Measurements from ENCODE around the gene TPRG1L.

The TPRG1L gene

DNA sequence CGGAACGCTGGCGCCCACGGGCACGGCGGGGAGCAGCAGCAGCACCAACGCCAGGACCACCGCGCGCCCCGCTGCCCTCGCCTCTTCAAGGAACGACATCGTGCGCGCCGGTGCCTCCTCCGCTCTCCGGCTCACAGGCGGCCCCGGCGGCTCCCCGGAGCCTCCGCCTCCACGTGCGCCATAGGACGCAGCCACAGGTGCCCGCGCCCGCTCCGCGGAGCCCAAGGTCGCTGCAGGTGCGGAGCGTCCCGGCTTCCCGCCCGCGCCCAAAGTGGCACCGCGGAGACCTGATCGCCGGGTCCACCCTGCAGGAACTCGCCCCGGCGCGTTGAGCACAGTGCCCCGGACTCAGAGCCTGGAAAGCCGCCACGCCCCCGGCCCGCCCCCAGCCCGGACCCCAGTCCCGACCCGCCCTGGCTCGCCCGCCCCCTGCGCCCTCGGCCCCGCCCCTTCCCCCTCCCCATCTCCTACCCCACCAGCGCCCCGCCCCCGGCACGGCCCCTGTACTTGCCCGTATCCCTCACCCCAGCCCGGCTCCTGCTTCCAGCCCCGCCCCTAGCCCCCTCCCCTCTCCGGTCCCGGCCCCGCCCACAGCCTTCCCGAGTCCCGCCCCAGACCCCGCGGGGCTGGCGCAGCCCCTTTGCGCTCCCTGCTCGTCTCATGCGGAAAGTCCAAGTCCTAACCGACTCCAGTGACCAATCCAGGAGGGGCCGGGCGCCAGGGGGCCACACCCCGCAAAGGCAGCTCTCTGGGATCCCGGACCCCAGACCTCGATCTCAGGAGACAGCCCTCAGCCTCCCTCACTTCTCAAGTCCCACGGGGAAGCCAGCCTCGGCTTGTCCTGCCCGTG lies 13.4 kb upstream of the TPRG1L start, which contains the start of gene MEGF6:
TSS of gene MEGF6 (minus strand) at position 339 of the 850 bp plus-strand sequence. CDS start at position 99, 240 bp downstream.
- ChIA-PET POLR2A (no interaction called here), CTCF (no interaction called here)
- TF ChIP-seq, protein P1, sequence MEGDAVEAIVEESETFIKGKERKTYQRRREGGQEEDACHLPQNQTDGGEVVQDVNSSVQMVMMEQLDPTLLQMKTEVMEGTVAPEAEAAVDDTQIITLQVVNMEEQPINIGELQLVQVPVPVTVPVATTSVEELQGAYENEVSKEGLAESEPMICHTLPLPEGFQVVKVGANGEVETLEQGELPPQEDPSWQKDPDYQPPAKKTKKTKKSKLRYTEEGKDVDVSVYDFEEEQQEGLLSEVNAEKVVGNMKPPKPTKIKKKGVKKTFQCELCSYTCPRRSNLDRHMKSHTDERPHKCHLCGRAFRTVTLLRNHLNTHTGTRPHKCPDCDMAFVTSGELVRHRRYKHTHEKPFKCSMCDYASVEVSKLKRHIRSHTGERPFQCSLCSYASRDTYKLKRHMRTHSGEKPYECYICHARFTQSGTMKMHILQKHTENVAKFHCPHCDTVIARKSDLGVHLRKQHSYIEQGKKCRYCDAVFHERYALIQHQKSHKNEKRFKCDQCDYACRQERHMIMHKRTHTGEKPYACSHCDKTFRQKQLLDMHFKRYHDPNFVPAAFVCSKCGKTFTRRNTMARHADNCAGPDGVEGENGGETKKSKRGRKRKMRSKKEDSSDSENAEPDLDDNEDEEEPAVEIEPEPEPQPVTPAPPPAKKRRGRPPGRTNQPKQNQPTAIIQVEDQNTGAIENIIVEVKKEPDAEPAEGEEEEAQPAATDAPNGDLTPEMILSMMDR (IDR thresholded peaks at IDR 0.05; ENCODE audit: control extremely low read depth, extremely low read depth, low read depth, missing control alignments), result no peak
- no peak for DNase-seq (ENCODE audit: extremely low spot score)

DNA sequence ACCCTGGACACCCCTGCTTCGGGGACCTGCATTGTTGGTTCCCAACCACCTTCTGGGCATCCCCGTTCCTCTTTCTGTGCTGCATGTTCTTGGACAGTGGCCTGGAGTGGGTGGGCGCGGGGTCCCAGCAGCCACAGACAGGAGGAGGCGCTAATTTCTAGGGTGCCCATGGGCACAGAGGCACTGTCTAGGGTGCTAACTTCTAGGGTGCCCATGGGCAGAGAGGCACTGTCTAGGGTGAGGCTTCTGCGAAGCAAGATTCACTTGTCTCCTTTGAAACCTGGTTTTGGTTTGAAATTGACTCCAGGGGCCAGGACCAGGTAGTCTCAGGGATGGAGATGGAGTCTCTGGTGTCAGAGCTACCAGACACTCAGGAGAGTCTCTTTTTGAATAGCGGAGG lies 12.7 kb upstream of the TPRG1L start:
- ChIA-PET POLR2A (no interaction called here), CTCF (no interaction called here)
- TF ChIP-seq, protein P1 (IDR thresholded peaks at IDR 0.05; ENCODE audit: control extremely low read depth, extremely low read depth, low read depth, missing control alignments), result no peak
- no peak for DNase-seq (ENCODE audit: extremely low spot score)

DNA sequence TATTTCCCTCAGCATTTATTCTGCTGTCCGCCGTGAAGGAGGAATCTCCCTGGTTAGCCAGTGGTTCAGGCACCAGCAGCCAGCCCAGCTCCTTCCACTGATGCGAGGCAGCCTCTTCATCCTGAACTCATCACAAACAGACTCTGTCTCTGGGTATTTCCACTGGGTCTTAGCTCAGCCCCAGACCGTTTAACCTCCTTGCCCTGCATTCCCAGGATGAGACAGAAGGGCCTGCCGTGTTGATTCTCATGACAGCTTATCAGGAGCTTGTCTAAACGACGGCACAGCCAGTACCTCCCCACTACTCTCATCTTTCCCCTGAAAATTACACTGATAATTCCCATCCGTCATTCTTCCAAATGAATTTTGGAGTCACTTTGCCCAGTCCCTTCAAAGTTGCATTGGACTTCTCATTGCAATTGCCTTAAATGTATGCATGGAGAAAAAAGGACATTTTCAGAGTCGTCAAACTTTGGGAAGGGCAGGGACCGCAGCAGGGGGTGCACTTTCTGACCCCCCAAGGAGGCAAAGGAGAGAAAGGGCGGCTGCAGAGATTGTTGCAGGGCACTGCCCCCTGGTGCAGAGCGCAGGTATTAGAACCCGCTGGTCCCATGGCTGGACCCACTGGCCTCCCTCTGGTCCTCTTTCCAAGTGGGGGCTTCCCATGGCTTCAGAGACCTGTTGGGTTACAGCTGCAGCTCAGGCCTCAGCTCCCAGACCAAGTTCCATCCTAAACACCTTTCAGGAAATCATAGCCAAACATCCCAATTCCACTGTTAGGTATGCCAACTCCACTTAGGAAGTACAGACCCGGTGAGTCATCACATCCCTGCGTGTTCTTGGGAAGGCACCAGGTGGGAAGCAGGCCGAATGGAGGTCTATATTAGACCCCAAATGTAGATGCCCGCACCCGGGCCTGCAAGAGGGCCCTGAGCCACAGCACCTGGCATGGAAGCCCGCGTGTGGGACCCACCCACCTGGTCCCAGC lies 9.8 kb upstream of the TPRG1L start:
- DNase-seq (ENCODE audit: extremely low spot score), result no peak
- TF ChIP-seq, protein P1 (IDR thresholded peaks at IDR 0.05; ENCODE audit: control extremely low read depth, extremely low read depth, low read depth, missing control alignments), result peak; percentile 57
- ChIA-PET POLR2A (no interaction called here), CTCF (interaction anchor here (0.7 to 3.9 kb wide), 4 partner anchors 11 to 162 kb away, joined by 3 to 24 read pairs (median 5); no protein-coding TSS in a partner anchor)

DNA sequence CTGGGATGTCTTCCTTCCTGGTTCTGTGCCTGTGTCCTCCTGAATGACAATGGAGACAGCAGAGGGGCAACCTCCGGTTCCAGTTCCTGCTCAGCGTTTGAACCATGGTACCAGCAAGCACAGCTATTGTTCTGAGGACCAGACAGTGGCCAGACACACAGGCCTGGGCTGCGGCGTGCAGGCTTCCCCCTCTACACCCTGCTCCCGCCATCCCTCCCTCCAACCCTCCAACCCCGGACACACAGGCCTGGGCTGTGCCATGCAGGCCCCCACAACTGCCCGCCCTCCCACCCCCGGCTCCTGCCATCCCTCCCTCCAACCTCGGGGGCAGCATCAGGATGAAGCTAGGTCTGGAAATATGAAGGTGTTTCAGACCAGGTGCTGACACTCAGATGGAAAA lies 8.0 kb upstream of the TPRG1L start:
- ChIA-PET POLR2A (no interaction called here), CTCF (interaction anchor here (1.3 to 3.9 kb wide), 3 partner anchors 11 to 60 kb away, joined by 3 to 24 read pairs (median 4); no protein-coding TSS in a partner anchor)
- no peak for DNase-seq (ENCODE audit: extremely low spot score)
- TF ChIP-seq, protein P1 (IDR thresholded peaks at IDR 0.05; ENCODE audit: control extremely low read depth, extremely low read depth, low read depth, missing control alignments), result no peak

DNA sequence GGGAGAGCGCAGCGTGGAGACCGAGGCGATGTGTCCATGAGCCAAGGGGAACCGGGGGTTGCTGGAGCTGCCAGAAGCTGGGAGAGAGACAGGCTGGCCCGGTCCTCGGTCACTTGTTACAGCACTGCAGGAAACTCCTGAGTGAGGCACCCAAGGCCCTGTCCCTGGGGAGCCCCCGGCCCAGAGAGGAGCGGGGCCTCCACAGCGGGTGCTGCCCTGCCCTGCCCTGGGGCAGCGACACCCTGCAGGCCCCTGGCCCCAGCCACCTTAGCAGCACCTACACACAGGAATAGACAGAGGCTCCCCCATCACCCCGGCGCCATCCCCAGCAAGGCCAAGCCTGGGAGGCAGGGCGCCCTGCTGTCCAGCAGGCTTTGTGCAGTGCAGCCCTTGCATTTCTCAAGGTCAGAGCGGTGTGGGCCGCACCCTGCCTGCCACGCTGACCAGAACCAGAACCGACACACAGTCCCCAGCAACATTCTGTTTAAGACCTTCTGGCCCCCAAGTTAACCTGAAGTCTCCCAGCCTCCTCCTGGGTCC lies 6.9 kb upstream of the TPRG1L start:
- DNase-seq (ENCODE audit: extremely low spot score), result no peak
- CTCF ChIA-PET, result interaction anchor here (0.6 to 4.8 kb wide), 9 partner anchors 8 to 165 kb away, joined by 3 to 55 read pairs (median 5); no protein-coding TSS in a partner anchor
- TF ChIP-seq, protein P1 (IDR thresholded peaks at IDR 0.05; ENCODE audit: control extremely low read depth, extremely low read depth, low read depth, missing control alignments), result no peak
- POLR2A ChIA-PET, result no interaction called here

DNA sequence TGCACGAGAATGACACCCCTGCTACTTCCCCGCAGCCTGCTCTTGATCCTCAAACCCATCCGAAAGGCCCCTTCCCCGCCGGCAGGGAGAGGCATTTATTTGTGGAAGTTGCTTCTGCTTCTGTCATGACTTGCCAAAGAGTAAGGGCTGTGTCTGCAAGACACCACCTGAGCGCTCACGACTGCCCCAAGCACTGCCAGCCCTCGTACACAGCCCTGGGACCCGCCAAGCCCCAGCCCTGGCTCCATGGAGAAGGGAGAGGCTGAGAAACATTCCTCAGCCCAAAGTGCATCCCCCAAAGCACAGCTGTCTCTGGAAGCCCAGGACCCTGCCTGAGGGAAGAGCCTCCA lies 6.3 kb upstream of the TPRG1L start:
- TF ChIP-seq, protein P1 (IDR thresholded peaks at IDR 0.05; ENCODE audit: control extremely low read depth, extremely low read depth, low read depth, missing control alignments), result no peak
- DNase-seq (ENCODE audit: extremely low spot score), result no peak
- ChIA-PET POLR2A (no interaction called here), CTCF (interaction anchor here (0.6 to 6.4 kb wide), 31 partner anchors 9 to 165 kb away, joined by 3 to 71 read pairs (median 4); no protein-coding TSS in a partner anchor)

Measured in GM10248 (cell line).